ENCODE measurements around the gene C1orf232.

C1orf232 gene

GRCh38 chr1:26184883-26185282 lies 16.1 kb upstream of the C1orf232 start:
- H3K4me3 ChIP-seq (ENCODE audit: insufficient read depth in 1 of 2, low read depth in 1 of 2, low read length in 2 of 2): no peak overlapping the region
- H3K36me3 ChIP-seq (ENCODE audit: control insufficient read depth in 1 of 2, insufficient read depth in 2 of 2, low read depth in 1 of 2, low read length in 2 of 2): no peaks in the 10 kb centered on the region
- no peak overlapping the region for H3K18ac ChIP-seq (ENCODE audit: low read depth in 1 of 2, low read length in 2 of 2)
- H3K9ac ChIP-seq (ENCODE audit: low read length): no peak overlapping the region
- H4K8ac ChIP-seq (ENCODE audit: low read length): no peak overlapping the region
- H2BK15ac ChIP-seq (ENCODE audit: low read depth, poor library complexity, severe bottlenecking): no peak overlapping the region
- WGBS: 98% methylated on average over 18 of the region's 21 CpGs
- H2AFZ ChIP-seq (ENCODE audit: low read depth, low read length): no peak overlapping the region
- no peak overlapping the region for H2AK5ac ChIP-seq (ENCODE audit: low read length, severe bottlenecking)
- DNase-seq: no peak
- no peak overlapping the region for H2BK5ac ChIP-seq (ENCODE audit: low read depth, low read length, poor library complexity, severe bottlenecking)
- no peak overlapping the region for H3K23ac ChIP-seq (ENCODE audit: low read length in 2 of 2)
- no peak overlapping the region for H3K4me2 ChIP-seq (ENCODE audit: low read length, poor library complexity, severe bottlenecking)
- no peaks in the 10 kb centered on the region for H3K79me1 ChIP-seq (replicated peaks; ENCODE audit: low read length, poor library complexity, severe bottlenecking)
- no peak overlapping the region for H3K14ac ChIP-seq (ENCODE audit: low read length in 2 of 2)
- H3K4me1 ChIP-seq (ENCODE audit: control insufficient read depth, insufficient read depth, low read depth, low read length): no peaks in the 10 kb centered on the region
- H2BK12ac ChIP-seq (ENCODE audit: low read length in 2 of 2): no peak overlapping the region
- no peak overlapping the region for H3K27ac ChIP-seq (ENCODE audit: low read length, poor library complexity, severe bottlenecking)
- H3K4ac ChIP-seq (ENCODE audit: low read depth in 1 of 2, low read length in 2 of 2): no peak overlapping the region
- no peak overlapping the region for H4K91ac ChIP-seq (ENCODE audit: low read length)
- H3K9me3 ChIP-seq (ENCODE audit: control insufficient read depth, low read length): no peaks in the 10 kb centered on the region
- H2BK120ac ChIP-seq (ENCODE audit: low read depth, low read length): no peak overlapping the region
- peaks cover 0 to 36% of the 10 kb centered on the region in 2 experiments for H3K27me3 ChIP-seq (ENCODE audit: control insufficient read depth in 1 of 2, insufficient read depth in 1 of 2, low read length in 2 of 2)

GRCh38 chr1:26184086-26184485 lies 15.3 kb upstream of the C1orf232 start:
- H3K9ac ChIP-seq (ENCODE audit: low read length): no peak overlapping the region
- H3K79me1 ChIP-seq (replicated peaks; ENCODE audit: low read length, poor library complexity, severe bottlenecking): no peaks in the 10 kb centered on the region
- H2BK5ac ChIP-seq (ENCODE audit: low read depth, low read length, poor library complexity, severe bottlenecking): no peak overlapping the region
- WGBS: 91% methylated on average over 7 of the region's 7 CpGs
- DNase-seq: no peak
- H3K23ac ChIP-seq (ENCODE audit: low read length in 2 of 2): no peak overlapping the region
- H3K27ac ChIP-seq (ENCODE audit: low read length, poor library complexity, severe bottlenecking): no peak overlapping the region
- no peak overlapping the region for H2AFZ ChIP-seq (ENCODE audit: low read depth, low read length)
- no peak overlapping the region for H3K4me2 ChIP-seq (ENCODE audit: low read length, poor library complexity, severe bottlenecking)
- no peaks in the 10 kb centered on the region for H3K36me3 ChIP-seq (ENCODE audit: control insufficient read depth in 1 of 2, insufficient read depth in 2 of 2, low read depth in 1 of 2, low read length in 2 of 2)
- H3K4me1 ChIP-seq (ENCODE audit: control insufficient read depth, insufficient read depth, low read depth, low read length): no peaks in the 10 kb centered on the region
- H3K27me3 ChIP-seq (ENCODE audit: control insufficient read depth in 1 of 2, insufficient read depth in 1 of 2, low read length in 2 of 2): peaks cover 0 to 31% of the 10 kb centered on the region in 2 experiments
- no peak overlapping the region for H3K18ac ChIP-seq (ENCODE audit: low read depth in 1 of 2, low read length in 2 of 2)
- H2AK5ac ChIP-seq (ENCODE audit: low read length, severe bottlenecking): no peak overlapping the region
- no peak overlapping the region for H2BK15ac ChIP-seq (ENCODE audit: low read depth, poor library complexity, severe bottlenecking)
- no peaks in the 10 kb centered on the region for H3K9me3 ChIP-seq (ENCODE audit: control insufficient read depth, low read length)
- H3K4ac ChIP-seq (ENCODE audit: low read depth in 1 of 2, low read length in 2 of 2): no peak overlapping the region
- H2BK120ac ChIP-seq (ENCODE audit: low read depth, low read length): no peak overlapping the region
- H2BK12ac ChIP-seq (ENCODE audit: low read length in 2 of 2): no peak overlapping the region
- H3K14ac ChIP-seq (ENCODE audit: low read length in 2 of 2): no peak overlapping the region
- no peak overlapping the region for H3K4me3 ChIP-seq (ENCODE audit: insufficient read depth in 1 of 2, low read depth in 1 of 2, low read length in 2 of 2)
- no peak overlapping the region for H4K8ac ChIP-seq (ENCODE audit: low read length)
- no peak overlapping the region for H4K91ac ChIP-seq (ENCODE audit: low read length)

GRCh38 chr1:26182383-26182696 lies 13.6 kb upstream of the C1orf232 start:
- Histone ChIP-seq H3K4me2 (ENCODE audit: low read length, poor library complexity, severe bottlenecking) (no peak overlapping the region), H3K79me1 (replicated peaks; ENCODE audit: low read length, poor library complexity, severe bottlenecking) (no peaks in the 10 kb centered on the region), H3K4me1 (ENCODE audit: control insufficient read depth, insufficient read depth, low read depth, low read length) (no peaks in the 10 kb centered on the region), H3K27ac (ENCODE audit: low read length, poor library complexity, severe bottlenecking) (no peak overlapping the region), H2AFZ (ENCODE audit: low read depth, low read length) (no peak overlapping the region), H3K18ac (ENCODE audit: low read depth in 1 of 2, low read length in 2 of 2) (no peak overlapping the region), H2AK5ac (ENCODE audit: low read length, severe bottlenecking) (no peak overlapping the region), H3K23ac (ENCODE audit: low read length in 2 of 2) (no peak overlapping the region), H3K4me3 (ENCODE audit: insufficient read depth in 1 of 2, low read depth in 1 of 2, low read length in 2 of 2) (no peak overlapping the region), H4K91ac (ENCODE audit: low read length) (no peak overlapping the region), H3K9ac (ENCODE audit: low read length) (no peak overlapping the region), H2BK12ac (ENCODE audit: low read length in 2 of 2) (no peak overlapping the region), H3K27me3 (ENCODE audit: control insufficient read depth in 1 of 2, insufficient read depth in 1 of 2, low read length in 2 of 2) (peaks cover 0 to 30% of the 10 kb centered on the region in 2 experiments), H2BK120ac (ENCODE audit: low read depth, low read length) (no peak overlapping the region), H4K8ac (ENCODE audit: low read length) (no peak overlapping the region), H2BK5ac (ENCODE audit: low read depth, low read length, poor library complexity, severe bottlenecking) (no peak overlapping the region), H3K14ac (ENCODE audit: low read length in 2 of 2) (no peak overlapping the region), H3K36me3 (ENCODE audit: control insufficient read depth in 1 of 2, insufficient read depth in 2 of 2, low read depth in 1 of 2, low read length in 2 of 2) (no peaks in the 10 kb centered on the region), H2BK15ac (ENCODE audit: low read depth, poor library complexity, severe bottlenecking) (no peak overlapping the region), H3K4ac (ENCODE audit: low read depth in 1 of 2, low read length in 2 of 2) (no peak overlapping the region), H3K9me3 (ENCODE audit: control insufficient read depth, low read length) (no peaks in the 10 kb centered on the region)
- 82% methylated on average over 7 of the region's 7 CpGs for WGBS
- no peak for DNase-seq

- Histone ChIP-seq H3K18ac (ENCODE audit: low read depth in 1 of 2, low read length in 2 of 2) (no peak overlapping the region), H3K9ac (ENCODE audit: low read length) (no peak overlapping the region), H3K4me2 (ENCODE audit: low read length, poor library complexity, severe bottlenecking) (no peak overlapping the region), H3K4me1 (ENCODE audit: control insufficient read depth, insufficient read depth, low read depth, low read length) (peaks cover 1% of the 10 kb centered on the region), H2BK120ac (ENCODE audit: low read depth, low read length) (no peak overlapping the region), H3K9me3 (ENCODE audit: control insufficient read depth, low read length) (no peaks in the 10 kb centered on the region), H2BK5ac (ENCODE audit: low read depth, low read length, poor library complexity, severe bottlenecking) (no peak overlapping the region), H2AK5ac (ENCODE audit: low read length, severe bottlenecking) (no peak overlapping the region), H2BK12ac (ENCODE audit: low read length in 2 of 2) (no peak overlapping the region), H2AFZ (ENCODE audit: low read depth, low read length) (no peak overlapping the region), H3K27ac (ENCODE audit: low read length, poor library complexity, severe bottlenecking) (no peak overlapping the region), H2BK15ac (ENCODE audit: low read depth, poor library complexity, severe bottlenecking) (no peak overlapping the region), H3K36me3 (ENCODE audit: control insufficient read depth in 1 of 2, insufficient read depth in 2 of 2, low read depth in 1 of 2, low read length in 2 of 2) (no peaks in the 10 kb centered on the region), H3K23ac (ENCODE audit: low read length in 2 of 2) (no peak overlapping the region), H3K4ac (ENCODE audit: low read depth in 1 of 2, low read length in 2 of 2) (no peak overlapping the region), H3K4me3 (ENCODE audit: insufficient read depth in 1 of 2, low read depth in 1 of 2, low read length in 2 of 2) (no peak overlapping the region), H3K27me3 (ENCODE audit: control insufficient read depth in 1 of 2, insufficient read depth in 1 of 2, low read length in 2 of 2) (peaks cover 0 to 25% of the 10 kb centered on the region in 2 experiments), H4K91ac (ENCODE audit: low read length) (no peak overlapping the region), H4K8ac (ENCODE audit: low read length) (no peak overlapping the region), H3K14ac (ENCODE audit: low read length in 2 of 2) (no peak overlapping the region), H3K79me1 (replicated peaks; ENCODE audit: low read length, poor library complexity, severe bottlenecking) (no peaks in the 10 kb centered on the region)
- DNase-seq: no peak
- 83% methylated on average over 9 of the region's 9 CpGs for WGBS
Measured at GRCh38 chr1:26181586-26182382, 13.0 kb upstream of the C1orf232 start.
